ENCODE data around the gene DEPDC7. TPM values are rescaled to one million over a fixed set of nuclear protein-coding genes. Genes with fewer than 3 reads are reported as not detected.
A peak's percentile ranks its signal among the peaks of the same experiment; 100 is the strongest.
"Not testable (repeated sequence)": the region's sequence is repeated elsewhere in the genome, so short reads cannot be mapped to it uniquely, and the experiment has no call there.

DEPDC7 gene
- 0.86 TPM for total RNA-seq

GRCh38 chr11:33015621-33016551 lies at the start of gene DEPDC7:
DEPDC7 (plus strand) TSS chr11:33015878; CDS start chr11:33015956, 78 bp downstream.
- DNase-seq (ENCODE audit: low spot score) = peak; percentile 83

- no peak for DNase-seq (ENCODE audit: low spot score)
Measured at GRCh38 chr11:32968541-32968940, 47.1 kb upstream of the DEPDC7 start.

GRCh38 chr11:32972233-32972632 lies 43.4 kb upstream of the DEPDC7 start:
- not testable (repeated sequence) for DNase-seq (ENCODE audit: low spot score)

GRCh38 chr11:32972781-32973180 lies 42.9 kb upstream of the DEPDC7 start:
- DNase-seq (ENCODE audit: low spot score) = no peak

GRCh38 chr11:32982626-32983025 lies 33.1 kb upstream of the DEPDC7 start:
- no peak for DNase-seq (ENCODE audit: low spot score)

GRCh38 chr11:32983506-32983905 lies 32.2 kb upstream of the DEPDC7 start:
- DNase-seq (ENCODE audit: low spot score) = no peak

- no peak for DNase-seq (ENCODE audit: low spot score)
Measured at GRCh38 chr11:32985600-32985999, 30.1 kb upstream of the DEPDC7 start.

- DNase-seq (ENCODE audit: low spot score) = no peak
Measured at GRCh38 chr11:32987851-32988250, 27.8 kb upstream of the DEPDC7 start.

- DNase-seq (ENCODE audit: low spot score) = no peak
Measured at GRCh38 chr11:32990481-32990880, 25.2 kb upstream of the DEPDC7 start.

- DNase-seq (ENCODE audit: low spot score) = no peak
Measured at GRCh38 chr11:32991427-32991826, 24.3 kb upstream of the DEPDC7 start.

GRCh38 chr11:32991898-32992297 lies 23.8 kb upstream of the DEPDC7 start:
- DNase-seq (ENCODE audit: low spot score) = no peak

- DNase-seq (ENCODE audit: low spot score) = no peak
Measured at GRCh38 chr11:33000181-33000580, 15.5 kb upstream of the DEPDC7 start.

GRCh38 chr11:33001281-33001680 lies 14.4 kb upstream of the DEPDC7 start:
- no peak for DNase-seq (ENCODE audit: low spot score)

- DNase-seq (ENCODE audit: low spot score) = no peak
Measured at GRCh38 chr11:33001751-33002542, 13.7 kb upstream of the DEPDC7 start.

GRCh38 chr11:33005175-33005574 lies 10.5 kb upstream of the DEPDC7 start:
- no peak for DNase-seq (ENCODE audit: low spot score)

- no peak for DNase-seq (ENCODE audit: low spot score)
Measured at GRCh38 chr11:33006010-33006409, 9.7 kb upstream of the DEPDC7 start.

- no peak for DNase-seq (ENCODE audit: low spot score)
Measured at GRCh38 chr11:33013755-33014154, 1.9 kb upstream of the DEPDC7 start.

- no peak for DNase-seq (ENCODE audit: low spot score)
Measured at GRCh38 chr11:33016654-33017053, 976 bp downstream of the DEPDC7 start.

GRCh38 chr11:33017478-33017877 lies 1.8 kb downstream of the DEPDC7 start:
- DNase-seq (ENCODE audit: low spot score) = no peak

- no peak for DNase-seq (ENCODE audit: low spot score)
Measured at GRCh38 chr11:33017965-33018364, 2.3 kb downstream of the DEPDC7 start.

GRCh38 chr11:33018840-33019239 lies 3.2 kb downstream of the DEPDC7 start:
- DNase-seq (ENCODE audit: low spot score) = no peak

GRCh38 chr11:33021501-33021900 lies 5.8 kb downstream of the DEPDC7 start:
- DNase-seq (ENCODE audit: low spot score) = no peak

GRCh38 chr11:33021937-33022336 lies 6.3 kb downstream of the DEPDC7 start:
- no peak for DNase-seq (ENCODE audit: low spot score)

All from ureter (tissue), 1 donor.